K562 (cell line): Measurements from ENCODE around the gene PON2.

Experiments
- TF ChIP-seq, protein P1 (sequence below): sonication (generic); formaldehyde crosslinking; IDR thresholded peaks from 2 replicates; pipeline ENCODE4 v1.5.0; 2020; ENCODE audit warnings: missing genetic modification reagents
- TF ChIP-seq, protein P2 (sequence below), 2 experiments: fragments of 450-650 bp in 1 of 2; sonication (generic) in 1 of 2; formaldehyde crosslinking in 1 of 2; IDR thresholded peaks in 1 of 2; conservative IDR thresholded peaks in 1 of 2; 2 replicates each; pipeline versions ENCODE4 v1.6.1 to v1.8.1; 2016 to 2023; ENCODE audit warnings: mild to moderate bottlenecking in 2 of 2, moderate library complexity in 2 of 2, inconsistent platforms in 1 of 2, missing genetic modification reagents in 1 of 2

- TF ChIP-seq, protein P1, sequence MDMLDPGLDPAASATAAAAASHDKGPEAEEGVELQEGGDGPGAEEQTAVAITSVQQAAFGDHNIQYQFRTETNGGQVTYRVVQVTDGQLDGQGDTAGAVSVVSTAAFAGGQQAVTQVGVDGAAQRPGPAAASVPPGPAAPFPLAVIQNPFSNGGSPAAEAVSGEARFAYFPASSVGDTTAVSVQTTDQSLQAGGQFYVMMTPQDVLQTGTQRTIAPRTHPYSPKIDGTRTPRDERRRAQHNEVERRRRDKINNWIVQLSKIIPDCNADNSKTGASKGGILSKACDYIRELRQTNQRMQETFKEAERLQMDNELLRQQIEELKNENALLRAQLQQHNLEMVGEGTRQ = no peak
- TF ChIP-seq, protein P2, sequence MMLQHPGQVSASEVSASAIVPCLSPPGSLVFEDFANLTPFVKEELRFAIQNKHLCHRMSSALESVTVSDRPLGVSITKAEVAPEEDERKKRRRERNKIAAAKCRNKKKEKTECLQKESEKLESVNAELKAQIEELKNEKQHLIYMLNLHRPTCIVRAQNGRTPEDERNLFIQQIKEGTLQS (IDR thresholded peaks at IDR 0.05) = no peak
- TF ChIP-seq, protein P2 (CRISPR knock-in tag; conservative IDR thresholded peaks at IDR 0.05) = no peak
Observed at GRCh38 chr7:95476072-95476847, 41.4 kb upstream of the PON2 start.
